GM04504 (cell line): ENCODE data around the gene EVC2.

Experiments
- DNase-seq: peaks from one replicate; pipeline ENCODE4 v3.0.0-alpha.2; 2012; ENCODE audit warnings: low read depth

The EVC2 gene

GRCh38 chr4:5711479-5712184 lies 3.3 kb upstream of the EVC2 start:
- DNase-seq: peak; percentile 25

DNA sequence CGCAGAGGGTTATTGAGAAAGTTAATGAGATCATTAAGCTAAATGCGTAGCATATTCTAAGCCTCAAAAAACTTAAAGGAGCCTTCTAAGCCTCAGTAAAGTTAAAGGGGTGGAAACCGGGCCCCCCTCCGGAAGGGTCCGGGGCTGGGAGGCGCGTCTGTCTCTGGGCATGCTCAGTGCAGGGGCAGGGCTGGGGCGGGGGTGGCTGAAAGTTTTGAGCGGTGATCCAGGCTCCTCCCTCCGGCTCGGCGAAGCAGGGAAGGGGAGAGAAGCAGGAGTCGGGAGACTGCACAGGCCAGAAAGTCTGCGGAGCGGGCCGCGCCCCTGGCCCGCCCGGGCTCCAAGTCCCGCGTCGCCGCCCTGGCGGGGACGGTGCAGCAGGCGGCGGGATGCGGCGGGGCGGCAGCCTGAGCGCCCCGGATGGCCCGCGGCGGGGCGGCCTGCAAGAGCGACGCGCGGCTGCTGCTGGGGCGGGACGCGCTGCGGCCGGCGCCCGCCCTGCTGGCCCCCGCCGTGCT lies 2.7 kb upstream of the EVC2 start, which contains the start of gene EVC:
Gene EVC (plus strand): TSS at position 241 of the 518 bp plus-strand sequence. CDS start 180 bp downstream, at position 421.
- DNase-seq: peak; percentile 66

DNA sequence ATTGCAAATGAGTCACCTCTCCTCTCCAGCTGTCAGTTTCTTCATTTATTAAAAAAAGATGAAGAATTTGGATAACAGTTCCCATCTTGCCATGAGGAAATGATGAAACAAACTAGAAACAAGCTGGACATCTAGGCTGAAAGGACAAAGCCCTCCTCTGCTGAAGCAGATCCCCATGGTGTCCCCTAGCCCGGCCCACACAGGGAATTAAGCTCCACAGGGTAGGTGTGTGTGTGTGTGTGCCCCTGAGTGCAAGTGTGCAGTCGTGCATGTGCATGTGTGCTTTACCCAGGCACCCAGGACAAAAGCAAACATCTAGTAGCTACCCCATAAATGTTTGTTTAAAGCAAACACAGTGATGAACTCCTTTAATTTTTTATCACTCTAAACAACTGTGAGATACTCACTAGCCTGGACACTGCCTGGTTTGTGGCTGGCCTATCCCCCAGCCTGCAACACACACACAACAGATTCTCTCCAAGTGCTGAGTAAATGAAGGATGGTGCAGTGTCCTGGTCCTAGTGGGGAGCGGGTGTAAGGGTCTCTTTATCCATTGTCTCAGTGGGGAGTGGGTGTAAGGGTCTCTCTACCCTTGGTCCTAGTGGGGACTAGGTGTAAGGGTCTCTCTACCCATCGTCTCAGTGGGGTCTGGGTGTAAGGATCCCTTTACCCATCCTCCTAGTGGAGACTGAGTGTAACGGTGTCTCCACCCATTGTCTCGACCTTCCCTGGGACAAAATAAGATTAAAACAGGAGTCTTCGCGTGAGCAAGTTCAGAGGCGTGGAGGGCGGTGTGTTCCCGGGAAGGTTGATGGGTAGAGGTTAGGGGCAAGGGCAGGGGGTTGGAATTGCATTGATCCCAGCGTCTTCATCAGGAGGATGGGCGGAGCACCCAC lies 2.0 kb upstream of the EVC2 start:
- no peak for DNase-seq

DNA sequence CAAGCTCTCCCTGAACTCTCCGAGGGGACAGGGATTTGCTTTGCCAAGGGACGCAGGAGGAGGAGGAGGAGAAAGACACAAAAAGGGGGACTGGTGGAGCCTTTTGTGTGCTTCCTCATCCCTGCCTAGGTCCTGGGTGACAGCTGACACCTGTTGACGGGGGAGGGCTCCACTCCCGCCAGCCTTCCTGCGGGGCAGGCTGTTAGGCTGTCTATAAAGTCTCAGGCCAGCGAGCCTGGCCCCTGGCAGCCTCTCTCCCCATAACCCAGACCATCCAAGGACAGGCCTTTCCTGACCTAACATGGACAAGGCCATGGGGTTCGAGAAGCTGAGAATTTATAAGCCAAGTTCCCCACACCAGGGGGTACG lies 832 bp upstream of the EVC2 start:
- no peak for DNase-seq

DNA sequence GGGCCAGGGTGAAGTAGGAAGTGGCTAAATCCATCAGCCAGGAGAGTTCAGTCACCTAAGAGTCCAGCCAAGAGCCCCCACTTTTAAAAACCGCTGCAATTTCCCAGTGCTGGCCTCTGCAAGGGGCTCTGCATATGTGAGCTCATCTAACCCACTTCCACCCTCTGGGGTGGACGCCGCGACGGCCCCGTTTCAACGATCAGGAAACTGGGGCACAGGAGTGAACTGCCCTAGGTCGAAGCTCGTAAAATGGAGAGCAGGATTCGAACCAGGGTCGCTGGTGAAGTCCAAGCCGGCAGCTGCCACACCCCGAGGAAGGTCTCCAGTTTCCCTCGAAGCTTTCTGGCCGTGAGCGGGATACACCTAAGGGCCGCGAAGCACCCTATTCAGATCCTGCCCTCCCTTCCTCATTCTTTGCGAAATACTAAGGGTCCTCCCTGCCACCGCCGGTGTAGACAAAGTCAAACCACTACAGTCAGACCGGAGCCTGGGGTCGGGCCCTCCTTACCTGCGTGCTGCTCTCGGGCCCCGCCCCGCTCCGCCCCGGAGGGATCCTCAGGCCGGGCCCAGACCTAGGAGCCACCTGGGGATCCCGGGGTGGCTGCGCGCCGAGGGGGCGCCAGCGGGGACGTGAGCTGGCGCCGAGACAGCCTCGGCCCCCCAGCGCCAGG lies 446 bp downstream of the EVC2 start:
- DNase-seq: no peak

GRCh38 chr4:5707366-5707765 lies 993 bp downstream of the EVC2 start:
- DNase-seq: no peak

GRCh38 chr4:5706486-5707290 lies 1.7 kb downstream of the EVC2 start:
- no peak for DNase-seq

DNA sequence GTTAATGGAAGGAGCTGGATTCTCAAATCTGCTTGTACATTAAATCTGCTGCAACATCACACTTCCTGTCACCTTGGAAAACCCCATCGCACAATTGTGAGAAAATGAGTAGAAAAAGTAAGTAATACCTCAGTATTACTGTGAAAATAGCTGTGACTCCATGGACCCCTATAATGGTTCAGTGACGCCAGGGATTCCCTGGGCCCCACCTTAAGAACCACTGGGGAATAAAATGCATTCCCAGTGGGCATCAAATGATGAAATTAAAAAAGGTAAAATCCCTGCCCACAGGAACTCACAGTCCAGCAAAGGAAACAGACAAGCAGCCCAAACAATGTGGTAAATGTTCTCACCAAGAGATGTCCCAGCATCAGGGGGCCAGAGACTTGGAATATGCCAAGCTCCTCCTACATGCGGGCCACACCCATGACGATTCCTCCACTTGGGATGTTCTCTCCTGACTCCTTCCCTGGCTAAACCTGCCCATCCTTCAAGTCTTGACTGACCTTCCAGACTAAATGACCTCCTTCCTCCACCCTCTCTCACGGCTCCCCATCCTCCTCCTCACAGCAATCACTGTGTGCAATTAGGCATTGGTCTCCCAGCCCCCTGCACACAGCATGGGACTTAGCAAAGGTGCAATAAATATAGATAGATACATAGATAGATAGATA lies 2.6 kb downstream of the EVC2 start:
- no peak for DNase-seq

DNA sequence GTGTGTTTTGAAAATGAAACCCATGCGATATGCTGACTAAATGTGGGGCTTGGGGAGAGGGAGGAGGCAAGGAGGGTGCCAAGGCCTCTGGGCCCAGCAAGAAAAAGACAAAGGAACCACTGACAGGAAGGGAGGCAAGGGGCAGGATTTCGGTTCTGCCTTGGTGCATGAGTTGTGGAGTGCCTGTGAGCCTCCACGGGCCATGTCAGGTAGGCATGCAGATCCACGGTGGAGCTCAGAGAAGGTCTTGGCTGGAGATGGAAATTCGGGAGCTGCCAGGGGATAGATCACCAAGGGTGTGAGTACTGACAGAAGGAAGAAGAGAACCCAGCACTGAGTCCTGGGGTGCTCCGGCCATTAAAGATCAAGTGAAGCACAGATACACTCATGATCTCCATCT lies 4.1 kb downstream of the EVC2 start:
- no peak for DNase-seq

DNA sequence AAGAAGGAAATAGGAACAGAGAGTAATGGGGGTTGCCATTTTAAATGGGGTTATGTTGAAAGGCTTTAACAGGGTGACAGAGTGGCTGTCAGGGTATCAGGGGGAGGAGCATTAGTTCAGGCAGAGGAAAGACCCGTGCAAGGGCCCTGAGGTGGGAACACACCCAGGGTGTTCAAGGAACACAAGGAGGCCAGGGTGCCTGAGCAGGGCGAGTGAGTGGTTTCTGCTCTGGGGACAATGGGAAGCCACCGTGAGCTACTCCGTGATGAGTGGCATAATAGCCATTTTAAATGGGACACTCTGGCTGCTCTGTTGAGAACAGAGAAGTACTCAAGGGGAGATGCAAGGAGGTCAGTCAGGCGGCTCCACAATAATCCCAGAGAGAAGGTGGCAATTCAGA lies 4.5 kb downstream of the EVC2 start:
- no peak for DNase-seq

DNA sequence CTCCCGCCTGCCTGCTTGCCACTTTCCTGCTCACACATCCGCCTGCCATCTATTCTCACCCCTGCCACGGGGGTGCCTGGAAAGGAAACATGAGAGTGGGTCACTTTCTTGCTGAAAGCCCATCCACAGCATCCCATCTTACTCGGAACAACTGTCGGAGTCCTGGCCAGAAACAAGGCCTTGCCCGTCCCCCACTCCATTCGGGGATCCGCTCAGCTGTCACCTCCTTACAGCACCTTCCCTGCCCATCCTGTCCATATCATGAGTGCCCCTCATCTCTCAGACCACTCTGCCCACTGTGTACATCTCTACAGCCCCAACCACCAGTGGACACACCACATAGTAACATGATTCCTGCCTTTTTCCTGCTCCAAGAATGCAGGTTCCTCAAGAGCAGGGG lies 6.4 kb downstream of the EVC2 start:
- DNase-seq: no peak

DNA sequence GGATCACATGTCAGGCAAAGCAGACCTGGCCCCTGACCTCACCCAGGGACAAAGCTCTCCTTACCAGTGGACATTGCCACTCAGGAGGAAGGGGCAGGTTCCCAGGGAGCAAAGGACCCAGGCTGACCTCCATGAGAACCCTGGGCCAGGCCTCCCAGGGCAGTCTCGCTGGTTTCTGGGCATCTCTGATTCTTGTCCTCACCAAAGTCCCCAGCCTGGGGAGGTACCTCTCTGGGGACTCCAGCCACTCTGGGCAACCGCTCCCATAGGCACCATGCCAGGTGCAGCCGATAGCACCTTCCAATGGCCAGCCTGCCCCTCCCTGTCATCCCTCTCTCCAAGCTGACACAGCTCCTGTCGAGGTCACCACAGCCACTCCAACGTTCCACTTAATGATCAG lies 7.9 kb downstream of the EVC2 start:
- DNase-seq: no peak

DNA sequence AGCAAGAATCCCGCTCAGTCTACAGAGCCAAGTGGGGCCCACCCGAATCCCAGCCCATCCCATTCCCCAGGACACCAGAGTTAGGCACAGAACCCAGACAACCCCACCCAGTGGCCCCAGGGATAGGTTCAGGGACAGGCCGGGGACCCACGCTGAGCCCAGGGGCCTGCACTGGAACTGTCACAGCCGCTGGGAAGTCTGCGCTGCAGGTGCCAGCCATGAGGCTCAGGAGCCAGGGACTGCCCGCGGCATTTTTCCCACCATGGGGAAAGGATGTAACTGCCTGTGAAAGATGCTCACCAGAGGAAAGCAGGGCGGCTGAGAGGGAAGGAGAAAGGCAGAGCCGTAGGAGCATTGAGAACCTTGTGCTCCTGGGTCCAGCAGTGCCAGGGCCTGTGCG lies 12.0 kb downstream of the EVC2 start:
- DNase-seq: no peak

DNA sequence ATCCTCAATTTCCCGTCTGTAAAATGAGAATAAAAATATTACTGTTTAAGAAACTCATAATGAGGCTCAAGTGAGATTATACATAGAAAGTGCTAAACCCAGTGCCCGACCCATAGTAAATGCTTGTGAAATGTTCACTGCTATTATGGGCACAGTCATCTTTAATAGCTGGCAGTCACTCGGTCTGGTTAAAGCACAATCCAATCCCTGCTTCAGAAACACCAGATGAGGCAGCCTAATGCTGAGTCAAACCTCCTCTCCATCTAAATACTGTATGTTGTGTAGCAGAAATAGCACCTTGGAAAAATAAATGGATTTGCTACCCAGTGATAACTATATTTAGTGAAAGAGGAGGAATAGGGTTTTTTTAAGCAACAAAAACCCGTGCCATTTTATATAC lies 14.5 kb downstream of the EVC2 start:
- DNase-seq: no peak

DNA sequence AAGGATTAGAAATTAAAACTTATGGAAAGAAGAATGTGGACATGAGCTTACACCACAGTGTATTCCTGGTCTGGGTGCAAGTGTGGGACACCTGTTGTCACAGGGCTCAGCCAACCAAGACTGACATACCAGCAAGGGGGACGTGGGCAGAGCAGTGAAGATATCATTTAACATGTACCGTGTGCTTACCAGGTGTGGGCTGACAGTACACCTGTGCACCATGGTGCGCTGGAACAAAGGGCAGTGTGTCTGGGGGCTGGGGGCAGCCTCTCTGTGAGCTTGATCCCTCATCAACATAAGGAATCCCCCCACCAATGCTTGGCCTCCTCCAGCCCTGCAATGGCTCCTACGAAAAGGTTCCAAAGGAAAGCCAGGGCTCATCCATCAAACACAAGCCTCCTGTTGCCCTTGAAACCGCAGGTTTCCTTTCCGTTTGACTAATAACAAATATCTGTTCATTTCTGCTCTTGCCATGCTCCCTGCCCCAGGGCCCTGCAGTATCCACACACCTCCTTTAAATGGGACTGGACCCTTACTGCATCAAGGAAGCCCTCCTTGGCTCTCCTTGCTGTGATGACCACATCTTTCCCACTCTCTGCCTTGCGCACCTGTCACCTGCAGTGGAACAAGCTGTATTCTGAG lies 16.7 kb downstream of the EVC2 start:
- DNase-seq: no peak

- DNase-seq: no peak
These were observed 19.3 kb downstream of the EVC2 start for GRCh38 chr4:5689065-5689464.

DNA sequence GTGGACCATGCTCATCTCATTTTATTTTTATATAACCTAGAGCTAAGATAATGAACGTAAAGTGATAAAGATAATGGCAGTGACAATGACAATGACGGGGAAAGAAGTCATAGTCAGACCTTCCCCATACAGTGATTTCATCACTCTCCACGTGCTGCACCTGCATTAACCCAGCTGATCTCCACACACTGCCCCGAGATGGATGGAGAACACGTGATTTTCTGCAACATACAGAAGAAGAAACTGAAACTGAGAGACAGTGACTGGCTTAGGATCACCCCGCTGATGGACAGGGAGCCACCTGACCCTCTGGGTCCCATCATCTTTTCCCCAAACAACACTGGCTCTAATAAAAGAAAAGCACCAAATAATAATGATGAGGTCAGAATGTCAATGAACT lies 22.0 kb downstream of the EVC2 start:
- DNase-seq: no peak

GRCh38 chr4:5685296-5685695 lies 23.1 kb downstream of the EVC2 start:
- DNase-seq: no peak

GRCh38 chr4:5683566-5683965 lies 24.8 kb downstream of the EVC2 start:
- no peak for DNase-seq

- no peak for DNase-seq
These were observed 29.4 kb downstream of the EVC2 start for GRCh38 chr4:5678977-5679376.

DNA sequence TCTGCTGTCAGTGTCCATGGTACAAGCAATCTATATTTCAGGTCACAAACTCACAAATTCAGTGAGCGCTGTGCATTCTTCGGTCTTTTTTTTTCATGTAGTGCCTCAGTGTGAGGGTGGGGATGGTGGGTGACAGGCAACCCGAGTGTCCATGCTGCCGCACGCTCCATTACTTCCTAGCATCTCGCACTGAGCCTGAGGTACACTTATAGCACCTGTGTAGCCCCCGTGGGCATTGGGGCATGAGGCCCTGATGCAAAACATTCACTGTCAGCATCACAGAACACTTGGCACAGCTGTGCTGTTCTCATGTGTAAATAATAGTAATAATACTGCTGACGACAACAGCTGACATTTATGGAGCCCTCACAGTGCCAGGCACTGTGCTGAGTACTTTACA lies 31.6 kb downstream of the EVC2 start:
- no peak for DNase-seq
